GOT3 (cell line): ENCODE results near the gene CMIP.
"Not testable (repeated sequence)": the region's sequence is repeated elsewhere in the genome, so short reads cannot be mapped to it uniquely, and the experiment has no call there.

Experiments used
- DNase-seq: peaks from one replicate; lab custom pipeline; 2025; ENCODE audit warnings: mixed read lengths; lab: John Stamatoyannopoulos, UW

CMIP gene

DNA sequence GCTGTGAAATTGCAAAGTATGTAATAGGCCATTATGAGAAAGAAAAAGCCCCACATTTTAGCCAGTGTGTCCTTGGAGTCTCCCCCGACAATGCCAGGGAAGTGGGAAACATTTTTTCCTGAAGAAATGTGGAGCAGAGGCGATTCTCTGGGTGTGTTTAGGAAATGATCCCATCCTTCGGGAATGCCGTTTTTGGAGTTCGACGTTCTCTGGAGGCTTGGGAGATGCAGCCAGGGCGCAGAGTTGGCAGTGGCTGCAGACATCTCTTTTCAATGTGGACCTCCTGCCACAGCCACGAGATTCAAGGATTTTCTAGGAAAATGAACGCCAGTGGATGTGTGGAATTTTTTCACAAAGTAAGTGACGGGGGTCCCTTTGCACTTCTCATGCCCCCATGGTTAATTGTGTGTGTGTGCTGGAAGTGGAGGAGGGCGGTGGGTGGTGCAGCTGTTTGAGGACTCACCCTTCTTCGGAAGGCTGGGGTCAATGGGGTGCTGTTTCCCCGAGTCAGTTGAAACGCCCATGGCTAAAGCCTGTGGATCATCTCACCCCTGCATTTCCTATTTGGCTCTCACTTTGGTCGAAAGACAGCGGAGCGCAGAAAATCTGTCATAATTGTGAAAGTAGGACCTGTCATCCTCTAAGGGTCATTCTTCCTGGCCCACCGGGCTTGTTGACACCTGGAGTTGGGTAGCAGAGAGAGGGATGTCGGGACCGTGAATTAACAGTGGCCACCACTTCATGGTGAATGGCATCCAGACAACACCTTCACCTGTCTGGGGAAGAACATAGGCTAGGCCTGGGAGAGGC lies 73.2 kb downstream of the CMIP start:
- no peak for DNase-seq

DNA sequence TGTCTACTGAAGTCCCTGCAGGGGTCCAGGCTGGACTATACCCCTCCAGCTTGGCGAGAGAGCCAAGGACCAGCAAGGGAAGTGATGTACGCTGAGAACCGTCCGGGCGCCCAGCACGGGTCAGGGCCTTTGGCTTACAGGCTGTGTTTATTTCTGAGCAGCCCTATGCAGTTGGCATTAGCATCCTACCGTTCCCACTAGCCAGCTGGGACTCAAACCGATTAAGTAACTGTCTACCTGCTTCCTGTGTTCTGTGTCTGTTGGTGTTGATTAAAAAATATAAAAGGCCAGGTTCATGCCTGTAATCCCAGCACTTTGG lies 73.8 kb downstream of the CMIP start:
- no peak for DNase-seq

DNA sequence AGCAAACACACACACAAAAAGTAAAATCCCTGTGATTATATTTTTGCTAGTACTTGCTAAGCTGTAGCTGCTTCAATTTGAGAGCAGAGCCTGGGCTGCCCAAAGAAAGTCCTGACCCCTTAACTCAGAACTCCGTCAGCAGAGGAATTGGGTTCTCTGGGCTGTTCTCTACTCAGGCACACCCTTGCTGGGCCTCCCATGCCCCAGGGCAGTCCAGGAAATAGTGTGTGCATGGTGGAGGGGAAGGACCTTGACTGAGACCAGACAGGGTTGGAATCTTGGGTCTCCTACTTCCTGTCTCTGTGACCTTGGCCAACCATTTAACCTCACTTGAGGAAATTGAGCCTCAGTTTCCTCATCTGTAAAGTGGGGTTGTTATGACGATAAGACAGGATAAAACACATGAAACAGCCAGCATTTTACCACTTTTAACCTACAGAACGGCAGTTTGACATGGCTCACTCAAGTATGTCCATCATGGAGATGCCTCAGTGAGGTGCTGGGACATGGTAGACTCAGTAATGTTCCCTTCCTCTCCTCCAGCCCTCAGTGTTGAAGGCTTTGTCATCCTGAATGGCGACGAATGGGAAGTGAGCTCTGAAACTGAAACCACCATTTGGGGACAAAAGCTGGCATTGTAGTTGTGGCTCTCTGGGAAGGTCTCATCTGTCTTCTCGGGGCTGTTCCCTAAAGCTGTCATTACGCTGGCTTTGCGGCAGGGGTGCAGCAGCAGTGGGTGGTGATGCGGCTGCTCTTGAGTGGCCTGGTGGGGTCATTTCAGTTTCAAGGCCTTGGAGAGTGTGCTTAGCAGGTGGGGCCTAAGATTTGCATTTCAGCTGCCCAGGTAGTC lies 74.9 kb downstream of the CMIP start:
- DNase-seq, result no peak

DNA sequence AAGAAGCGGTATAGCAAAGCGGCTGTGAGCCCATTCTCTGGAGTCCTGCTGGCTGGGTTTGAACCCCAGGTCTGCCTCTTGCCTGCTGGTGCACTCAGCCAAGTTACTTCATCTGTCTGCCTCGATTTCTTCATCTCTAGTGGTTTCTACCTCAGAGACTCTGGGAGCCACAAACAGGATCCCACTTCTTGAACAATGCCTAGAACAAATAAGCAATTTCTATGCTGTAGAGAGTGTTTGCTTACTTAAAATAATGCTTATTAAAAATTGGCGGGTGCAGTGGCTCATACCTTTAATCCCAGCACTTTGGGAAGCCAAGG lies 75.5 kb downstream of the CMIP start:
- no peak for DNase-seq

DNA sequence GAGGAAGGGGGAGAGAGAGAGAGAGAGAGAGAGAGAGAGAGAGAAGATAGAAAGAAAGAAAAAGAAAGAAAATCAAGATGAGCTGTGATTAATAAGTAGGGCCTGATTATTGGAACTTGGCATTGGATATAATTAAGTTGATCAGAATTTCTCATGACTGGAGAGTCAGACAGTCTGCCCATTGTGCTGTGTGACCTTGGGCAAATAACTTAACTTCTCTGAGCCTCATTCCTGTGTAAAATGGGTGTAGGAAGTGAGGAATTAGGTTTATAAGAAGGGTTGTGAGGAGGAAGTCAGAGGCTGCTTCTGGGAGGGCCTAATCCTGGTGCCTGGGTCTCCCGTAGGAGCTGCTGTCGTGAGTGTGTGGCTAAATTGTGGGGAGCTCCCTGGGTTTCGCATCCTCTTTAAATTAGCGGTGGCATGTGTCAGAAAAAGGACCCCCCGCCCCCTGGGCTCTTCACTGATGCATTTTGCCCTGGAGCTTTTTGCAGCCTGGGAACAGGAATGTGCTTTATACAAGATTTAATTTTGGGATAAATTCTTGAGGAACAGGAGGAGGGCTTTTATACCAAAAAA lies 76.0 kb downstream of the CMIP start:
- DNase-seq, result no peak

DNA sequence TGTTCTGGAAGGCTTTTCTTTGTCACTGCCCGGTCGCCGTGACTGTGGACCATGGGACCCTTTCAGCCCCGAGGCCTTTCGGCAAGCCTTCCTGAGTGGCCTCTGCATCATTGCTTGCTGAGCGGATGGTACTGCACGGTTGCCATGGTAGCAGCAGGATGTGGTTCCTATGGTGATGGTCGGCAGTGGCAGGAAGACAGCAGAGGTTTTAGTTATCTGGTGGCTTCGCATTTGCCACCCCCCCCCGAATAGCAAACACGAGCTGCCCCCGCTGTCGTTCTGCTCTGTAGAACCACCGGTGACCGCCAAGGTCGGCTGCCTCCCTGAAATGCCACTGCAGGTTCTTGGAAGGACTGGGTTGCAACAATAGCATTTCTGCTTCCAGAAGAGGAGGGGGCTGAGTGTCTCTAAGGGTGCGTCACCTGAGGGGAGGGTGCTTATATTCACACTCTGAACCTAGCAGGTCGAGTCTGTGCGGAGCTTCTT lies 76.6 kb downstream of the CMIP start:
- no peak for DNase-seq

DNA sequence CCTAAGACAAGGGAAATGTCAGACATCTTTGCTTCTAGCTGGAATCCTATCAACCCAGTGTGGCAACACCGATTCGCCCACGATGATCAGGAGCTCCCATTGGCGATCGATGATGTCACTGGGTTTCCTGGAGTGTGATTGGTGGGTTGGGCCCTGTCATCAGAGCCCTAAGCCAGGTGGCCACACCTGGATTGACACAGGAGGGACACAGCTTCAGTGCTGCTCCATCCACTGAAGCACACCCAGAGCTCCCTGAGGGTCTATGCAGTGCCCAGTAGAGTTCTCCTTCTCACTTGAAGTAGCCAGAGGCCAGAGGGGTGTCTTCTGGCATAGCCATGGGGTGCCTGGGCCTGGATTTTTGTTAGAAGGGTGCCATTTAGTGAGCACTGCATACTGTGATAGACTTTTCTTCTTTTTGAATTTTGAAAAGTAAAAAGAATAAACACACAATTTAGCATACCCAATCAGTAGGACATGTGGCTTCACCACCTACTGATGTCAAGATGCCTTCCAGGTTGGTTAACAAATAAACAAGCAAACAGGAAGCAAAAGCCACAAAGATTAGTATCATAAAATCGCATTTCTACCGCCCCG lies 77.6 kb downstream of the CMIP start:
- DNase-seq, result no peak

DNA sequence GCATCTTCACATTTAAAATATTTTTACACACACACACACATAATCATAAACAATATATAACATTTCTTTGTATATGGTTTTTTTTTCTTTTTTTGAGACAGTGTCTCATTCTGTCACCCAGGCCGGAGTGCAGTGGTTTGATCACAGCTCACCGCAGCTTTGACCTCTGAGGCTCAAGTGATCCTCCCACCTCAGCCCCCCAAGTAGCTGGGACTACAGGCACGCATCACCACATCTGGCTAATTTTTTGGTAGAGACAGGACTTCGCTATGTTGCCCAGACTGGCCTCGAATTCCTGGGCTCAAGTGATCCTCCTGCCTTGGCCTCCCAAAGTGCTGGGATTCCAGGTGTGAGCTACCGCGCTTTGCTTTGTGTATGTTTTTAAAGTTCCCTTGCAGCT lies 78.2 kb downstream of the CMIP start:
- DNase-seq, result not testable (repeated sequence)

DNA sequence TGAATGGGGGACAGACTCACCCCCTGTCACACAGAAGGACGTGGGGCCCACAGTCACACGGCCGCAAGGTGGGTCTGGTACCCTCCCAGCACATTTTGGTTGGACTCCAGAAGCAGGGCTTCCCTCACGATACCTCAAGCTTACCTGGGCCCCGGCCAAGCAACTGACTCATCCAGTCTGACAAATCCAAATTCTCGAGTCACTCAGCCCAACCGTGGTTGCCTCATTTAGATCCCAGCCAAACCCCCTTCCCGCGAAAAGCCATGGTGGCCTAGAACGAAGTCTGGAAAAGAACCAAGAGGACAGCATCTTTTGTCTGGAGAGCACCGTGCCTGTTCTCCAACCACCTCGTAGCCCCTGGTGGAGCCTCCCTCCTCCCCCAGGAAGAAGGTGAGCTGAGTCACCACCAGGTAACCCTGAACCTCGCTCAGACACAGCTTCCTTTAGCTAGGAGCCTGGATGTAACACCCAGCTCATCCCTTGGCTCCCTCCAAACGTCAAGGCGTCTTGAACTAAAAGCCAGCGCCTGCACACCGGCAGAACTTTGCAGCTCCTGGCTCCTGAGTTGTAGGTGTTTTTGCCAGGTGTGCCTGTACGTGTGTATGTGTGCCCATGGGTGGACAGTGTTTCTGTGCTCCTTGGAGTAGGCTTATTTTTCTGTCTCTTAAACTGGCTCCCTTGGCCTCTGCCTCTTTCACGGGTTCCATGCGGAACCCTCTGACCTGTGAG lies 78.9 kb downstream of the CMIP start:
- peak; percentile 21 for DNase-seq

DNA sequence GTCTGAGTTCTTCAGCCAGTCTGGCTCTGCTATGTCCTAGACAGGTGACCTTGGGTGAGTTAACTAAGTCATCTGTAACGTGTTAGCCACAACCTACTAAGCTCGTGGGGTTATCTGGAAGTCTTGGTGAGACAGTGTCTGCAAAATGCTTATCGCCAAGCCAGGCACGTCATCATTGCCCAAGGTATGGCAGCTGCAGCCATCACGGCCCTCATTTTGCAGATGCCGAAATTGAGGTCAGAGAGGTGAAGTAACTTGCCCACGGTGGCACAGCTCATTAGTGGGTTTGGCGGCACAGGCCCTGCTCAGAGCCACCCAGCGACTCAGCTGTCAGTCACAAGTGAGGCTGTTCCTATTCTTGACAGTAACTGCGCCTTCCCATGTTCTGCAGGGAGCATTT lies 79.8 kb downstream of the CMIP start:
- no peak for DNase-seq

DNA sequence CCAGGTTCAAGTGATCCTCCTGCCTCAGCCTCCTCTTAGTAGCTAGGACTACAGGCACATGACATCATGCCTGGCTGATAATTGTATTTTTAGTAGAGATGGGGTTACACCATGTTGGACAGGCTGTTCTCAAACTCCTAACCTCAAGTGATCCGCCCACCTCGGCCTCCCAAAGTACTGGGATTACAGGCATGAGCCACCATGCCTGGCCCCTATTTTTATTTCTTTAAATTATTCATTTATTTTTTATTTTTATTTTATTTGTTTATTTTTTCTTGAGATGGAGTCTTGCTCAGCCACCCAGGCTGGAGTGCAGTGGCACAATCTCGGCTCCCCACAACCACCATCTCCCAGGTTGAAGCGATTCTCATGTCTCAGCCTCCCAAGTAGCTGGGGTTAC lies 80.3 kb downstream of the CMIP start:
- DNase-seq, result not testable (repeated sequence)

DNA sequence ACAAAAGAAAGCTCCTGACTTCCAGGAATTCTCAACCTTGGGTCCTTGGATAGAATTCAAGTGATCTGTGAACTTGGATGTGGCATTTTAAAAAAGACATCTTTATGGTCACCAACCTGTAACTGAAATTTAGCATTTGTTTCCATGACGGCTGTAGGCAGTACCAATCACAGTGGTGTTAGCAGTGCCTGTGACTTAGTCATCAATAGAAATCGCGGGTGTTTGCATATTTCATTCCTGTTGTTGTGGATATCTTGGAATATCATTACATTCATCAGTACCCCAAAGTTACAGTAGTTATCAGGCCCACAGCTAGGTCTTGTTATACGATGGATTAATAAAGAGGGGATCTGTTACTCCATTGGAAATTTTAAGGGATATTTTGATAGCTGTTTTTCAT lies 81.6 kb downstream of the CMIP start:
- DNase-seq, result no peak

DNA sequence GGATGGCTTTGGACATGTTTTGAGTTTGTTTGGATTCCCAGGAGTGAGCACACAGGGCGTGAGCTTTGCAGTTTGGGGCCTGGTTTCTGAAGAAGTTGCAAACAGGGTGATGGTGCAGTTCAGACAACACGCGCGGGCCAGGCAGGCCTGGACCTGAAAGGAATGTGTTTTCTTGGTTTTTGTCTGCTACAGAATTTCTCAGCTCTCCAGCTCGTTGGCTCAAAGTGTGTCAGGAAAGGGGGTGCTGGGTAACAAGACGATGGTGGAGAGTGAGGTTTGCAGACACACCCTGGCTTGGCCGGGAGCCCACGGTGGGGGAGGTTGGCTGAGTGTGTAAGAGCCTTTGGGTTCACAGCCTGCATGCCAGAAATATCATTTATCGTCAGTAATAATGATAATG lies 82.3 kb downstream of the CMIP start:
- DNase-seq, result no peak

DNA sequence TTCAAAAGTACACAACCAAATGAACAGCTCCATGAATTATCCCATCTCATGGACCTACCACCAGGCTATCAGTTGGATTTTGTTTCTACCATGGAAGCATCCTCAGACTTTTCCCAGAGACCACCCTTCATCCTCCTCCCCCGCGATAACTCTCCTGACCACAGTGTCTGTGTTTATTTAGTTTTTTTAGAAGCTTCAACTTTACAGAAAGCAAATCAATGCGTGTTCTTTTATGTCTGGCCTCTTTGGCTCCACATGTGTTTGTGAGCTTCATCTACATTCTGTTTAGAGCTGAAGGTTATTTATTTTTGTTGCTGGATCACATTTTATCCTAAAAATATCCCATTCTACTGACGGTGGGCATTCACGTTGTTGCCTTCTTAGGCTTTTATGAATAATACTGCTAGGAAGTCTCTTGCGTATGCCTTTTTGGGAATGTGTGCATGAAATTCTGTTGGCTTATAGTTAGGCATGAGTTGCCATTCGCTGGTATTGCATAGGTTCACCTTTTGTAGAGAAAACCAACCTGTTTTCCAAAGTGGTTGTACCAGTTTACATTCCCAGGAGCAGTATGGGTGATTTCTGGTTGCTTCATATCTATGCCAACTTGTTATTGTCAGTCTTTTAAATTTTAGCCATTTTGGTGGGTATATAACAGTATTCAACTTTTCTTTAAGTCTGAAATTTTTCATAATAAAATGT lies 83.0 kb downstream of the CMIP start:
- DNase-seq, result no peak

DNA sequence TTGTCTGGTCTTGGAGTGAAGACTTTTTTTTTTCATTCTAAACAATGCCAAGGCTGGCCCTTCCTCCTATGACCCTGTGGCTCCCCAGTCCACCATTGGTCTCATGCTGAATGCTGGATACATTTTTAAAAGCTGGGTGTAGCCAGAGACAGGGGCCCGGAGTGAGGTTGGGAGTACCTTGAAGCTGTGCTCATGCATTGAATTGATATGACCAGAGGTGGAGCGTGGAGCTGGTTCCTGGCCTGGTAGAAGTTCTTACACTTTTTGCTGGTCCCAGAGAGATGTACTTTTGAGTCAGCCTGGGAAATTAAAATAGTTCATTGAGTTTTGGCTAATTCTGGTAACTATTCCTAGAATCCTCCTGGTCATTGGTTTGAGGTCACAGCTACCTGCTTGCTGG lies 83.6 kb downstream of the CMIP start:
- DNase-seq, result no peak

DNA sequence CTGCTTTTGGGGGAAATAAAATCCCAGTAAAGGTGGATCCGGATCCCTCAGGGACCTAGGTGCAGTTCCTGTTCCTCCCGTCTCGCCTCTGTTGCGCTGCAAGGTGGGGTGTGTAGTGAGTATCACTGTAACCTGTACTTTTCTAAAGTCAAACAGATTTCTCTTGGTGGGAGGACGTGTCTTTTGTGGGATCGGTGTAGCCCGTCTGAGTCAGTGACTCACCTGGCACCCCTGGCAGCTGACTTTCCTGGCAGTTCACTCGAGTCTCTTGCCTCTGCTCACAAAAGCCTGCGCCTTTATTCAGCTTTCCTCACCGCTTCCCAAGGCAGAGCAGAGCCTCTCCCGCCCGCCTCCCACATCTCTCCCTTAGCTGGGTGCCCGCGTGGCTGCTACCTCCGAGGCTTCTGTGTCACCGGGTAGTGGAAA lies 85.7 kb downstream of the CMIP start:
- DNase-seq, result no peak

DNA sequence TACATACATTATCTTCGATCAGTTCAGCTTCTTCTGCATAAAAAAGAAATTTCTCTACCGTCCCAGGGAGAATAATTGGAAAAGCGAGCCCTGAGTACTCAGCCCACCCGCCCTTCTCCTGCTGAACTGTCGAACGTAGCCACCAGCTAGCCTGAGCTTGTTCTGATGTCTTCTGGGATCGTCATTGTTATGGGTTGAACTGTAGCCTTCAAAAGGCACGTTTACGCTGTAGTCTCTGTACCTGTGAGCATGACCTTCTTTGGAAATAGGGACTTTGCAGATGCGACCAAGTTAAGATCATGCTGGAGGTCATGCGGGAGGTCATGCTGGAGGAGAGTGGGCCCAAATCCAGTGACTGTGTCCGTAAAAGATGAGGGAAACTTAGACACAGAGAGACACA lies 86.2 kb downstream of the CMIP start:
- DNase-seq, result no peak

DNA sequence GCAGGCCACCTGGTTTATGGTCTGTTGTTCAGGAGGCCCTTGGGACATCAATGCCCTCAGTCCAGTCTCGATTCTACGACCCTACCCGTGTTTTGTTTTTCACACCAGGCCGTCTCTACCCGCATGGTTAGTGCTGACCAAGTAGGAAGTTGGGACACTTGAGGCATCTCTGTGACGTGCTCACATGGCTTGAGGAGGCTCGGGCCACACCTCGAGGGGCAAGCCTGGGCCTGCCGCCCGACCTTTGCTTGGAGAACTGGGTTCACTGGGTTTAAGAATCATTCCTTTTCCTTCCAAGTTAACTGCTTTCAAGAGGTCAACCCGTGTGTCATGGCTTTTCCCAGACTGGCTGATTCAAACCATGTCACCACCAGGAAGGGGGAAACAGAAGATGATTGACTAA lies 86.8 kb downstream of the CMIP start:
- DNase-seq, result no peak

DNA sequence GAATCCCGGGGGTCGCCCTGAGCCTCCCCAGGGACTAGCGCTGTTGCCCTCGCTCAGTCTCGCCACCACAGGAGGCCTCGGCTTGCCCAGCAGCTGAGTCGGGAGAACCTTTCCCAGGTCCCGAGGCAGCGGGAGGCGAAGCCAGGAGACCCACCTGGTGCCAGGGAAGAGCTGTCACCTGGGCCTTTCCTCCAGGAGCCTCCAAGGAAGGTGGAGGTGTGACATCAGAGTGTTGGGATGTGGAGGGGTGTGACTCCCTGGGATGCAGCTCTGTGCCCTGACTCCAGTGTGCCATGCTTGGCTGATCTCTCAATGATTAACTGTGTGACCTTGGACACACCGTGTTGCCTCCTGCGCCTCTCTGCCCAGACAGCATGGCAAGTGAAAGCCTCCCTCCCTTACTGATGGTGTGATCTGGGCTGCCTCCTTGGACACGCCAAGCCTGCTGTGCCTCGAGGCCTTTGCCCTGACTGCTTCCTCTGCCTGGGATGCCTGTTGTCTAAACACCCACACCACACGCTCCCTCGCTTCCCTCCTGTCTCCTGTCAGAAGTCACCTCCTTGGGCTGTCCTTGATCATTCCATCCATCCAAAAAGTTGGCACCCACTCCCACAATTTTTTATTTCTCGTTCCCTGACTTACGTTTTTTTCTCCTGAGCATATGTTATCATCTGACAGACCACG lies 88.0 kb downstream of the CMIP start:
- DNase-seq, result no peak

DNA sequence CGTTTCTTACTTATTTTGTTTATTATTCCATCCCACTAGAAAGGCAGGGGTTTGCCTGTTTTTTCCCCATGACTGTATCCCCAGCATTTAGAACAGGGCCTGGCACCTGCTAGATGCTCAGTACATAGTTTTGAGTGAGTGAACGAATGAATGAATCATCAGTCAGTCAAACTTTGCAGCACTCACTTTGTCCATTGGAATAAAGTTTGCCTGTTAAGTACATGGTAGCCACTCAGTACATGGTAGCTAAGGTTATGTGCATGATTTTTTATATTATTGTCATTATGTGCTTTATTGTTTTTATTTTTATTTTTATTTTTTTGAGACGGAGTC lies 88.5 kb downstream of the CMIP start:
- DNase-seq, result no peak
